ACC112 (cell line): ENCODE measurements around the gene AXIN1.
"Not testable (repeated sequence)": the region's sequence is repeated elsewhere in the genome, so short reads cannot be mapped to it uniquely, and the experiment has no call there.

Source experiments
- H2AFZ ChIP-seq: fragments of 200-600 bp; sonication (generic); one replicate; pipeline ENCODE4 v1.6.0; 2017; ENCODE audit warnings: antibody characterized with exemption, low read length; ENCODE audit not compliant: unreplicated experiment
- H3K27ac ChIP-seq: fragments of 200-600 bp; sonication (generic); 2 replicates; pipeline ENCODE4 v1.5.1; 2014; ENCODE audit warnings: low read depth, mild to moderate bottlenecking, antibody characterized with exemption, low read length, moderate library complexity
- H3K27me3 ChIP-seq: fragments of 200-600 bp; sonication (generic); 2 replicates; pipeline ENCODE4 v1.6.1; 2014; ENCODE audit warnings: mild to moderate bottlenecking, antibody characterized with exemption, low read length, moderate library complexity, mixed read lengths; ENCODE audit not compliant: insufficient read depth
- H3K36me3 ChIP-seq: fragments of 200-600 bp; sonication (generic); 2 replicates; pipeline ENCODE4 v1.6.1; 2016; ENCODE audit warnings: mild to moderate bottlenecking, antibody characterized with exemption, low read length, moderate library complexity, mixed read lengths; ENCODE audit not compliant: insufficient read depth
- H3K4me1 ChIP-seq: fragments of 200-600 bp; sonication (generic); one replicate; pipeline ENCODE4 v1.6.1; 2016; ENCODE audit warnings: low read length, mixed read lengths; ENCODE audit not compliant: insufficient read depth, unreplicated experiment, control insufficient read depth
- H3K4me3 ChIP-seq: fragments of 200-600 bp; sonication (generic); 2 replicates; pipeline ENCODE4 v1.5.1; 2014; ENCODE audit warnings: mild to moderate bottlenecking, low read depth, low read length
- H3K79me2 ChIP-seq: fragments of 200-600 bp; sonication (generic); one replicate; pipeline ENCODE4 v1.6.0; 2016; ENCODE audit warnings: low read length; ENCODE audit not compliant: control insufficient read depth, unreplicated experiment, insufficient read depth

Gene AXIN1

DNA sequence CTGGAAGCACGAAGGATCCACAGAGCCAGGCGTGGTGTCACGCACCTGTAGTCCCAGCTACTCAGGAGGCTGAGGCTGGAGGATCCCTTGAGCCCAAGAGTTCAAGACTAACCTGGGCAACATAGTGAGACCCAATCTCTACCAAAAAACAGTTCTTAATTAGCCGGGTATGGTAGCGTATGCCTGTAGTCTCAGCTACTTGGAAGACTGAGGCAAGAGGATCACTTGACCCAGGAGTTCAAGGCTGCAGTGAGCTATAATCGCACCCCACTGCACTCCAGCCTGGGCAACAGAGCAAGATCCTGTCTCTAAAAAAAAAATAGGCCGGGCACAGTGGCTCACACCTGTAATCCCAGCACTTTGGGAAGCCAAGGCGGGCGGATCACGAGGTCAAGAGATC, 4.0 kb downstream of the AXIN1 start:
- H3K27ac ChIP-seq, H3K4me3 ChIP-seq, H2AFZ ChIP-seq, H3K4me1 ChIP-seq, H3K27me3 ChIP-seq: not testable (repeated sequence)
- Histone ChIP-seq H3K36me3 (peaks cover 14% of the 10 kb centered on the region), H3K79me2 (peaks cover 69% of the 10 kb centered on the region)

DNA sequence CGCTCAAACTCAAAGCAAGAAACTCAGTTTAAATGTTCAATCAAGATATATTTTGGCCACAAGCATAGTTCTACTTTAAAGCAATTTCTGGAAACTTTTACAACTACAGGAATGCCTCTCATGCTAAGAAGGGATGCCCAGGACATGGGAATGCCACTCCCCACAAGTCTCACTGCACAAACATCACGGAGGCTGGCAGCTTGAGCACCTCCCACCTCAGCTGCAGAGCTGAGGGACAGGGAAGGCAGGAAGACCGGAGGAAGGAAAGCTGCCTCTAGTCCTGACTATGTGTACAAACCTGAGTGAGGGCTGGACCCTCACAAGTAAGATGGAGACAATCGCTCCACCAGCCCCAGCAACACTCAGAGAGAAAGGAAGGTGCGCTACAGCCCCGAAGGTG, 5.3 kb downstream of the AXIN1 start:
- H3K36me3 ChIP-seq: peaks cover 20% of the 10 kb centered on the region
- H3K27me3 ChIP-seq: no peaks in the 10 kb centered on the region

DNA sequence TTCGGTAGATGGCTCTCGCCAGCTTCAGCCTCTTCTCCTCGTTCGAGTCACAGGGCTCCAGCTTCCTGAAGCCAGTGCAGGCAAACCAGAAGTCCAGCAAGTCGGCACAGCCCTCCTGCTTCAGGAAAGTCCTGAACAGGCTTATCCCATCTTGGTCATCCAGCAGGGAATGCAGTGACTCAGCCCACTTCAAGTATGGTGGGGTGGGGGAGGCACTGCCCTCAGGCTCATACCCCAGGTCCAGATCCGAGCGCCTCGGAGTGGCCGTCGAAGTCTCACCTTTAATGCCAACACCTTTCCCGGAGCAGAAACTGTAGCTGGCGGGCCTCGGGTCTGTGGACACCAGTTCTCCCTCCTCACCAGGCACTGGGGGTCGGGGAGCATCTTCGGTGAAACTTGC, 5.9 kb downstream of the AXIN1 start:
- H3K4me1 ChIP-seq: peaks cover 7% of the 10 kb centered on the region
- H3K27ac ChIP-seq: no peak overlapping the region
- H3K4me3 ChIP-seq: no peak overlapping the region
- H3K36me3 ChIP-seq: peaks cover 20% of the 10 kb centered on the region
- peaks cover 76% of the 10 kb centered on the region for H3K79me2 ChIP-seq
- no peaks in the 10 kb centered on the region for H3K27me3 ChIP-seq
- no peak overlapping the region for H2AFZ ChIP-seq

More for the DNA sequence above, 5.3 kb downstream of the AXIN1 start:
- Histone ChIP-seq H3K4me3 (no peak overlapping the region), H3K4me1 (peaks cover 7% of the 10 kb centered on the region), H3K79me2 (peaks cover 80% of the 10 kb centered on the region), H3K27ac (no peak overlapping the region), H2AFZ (no peak overlapping the region)

DNA sequence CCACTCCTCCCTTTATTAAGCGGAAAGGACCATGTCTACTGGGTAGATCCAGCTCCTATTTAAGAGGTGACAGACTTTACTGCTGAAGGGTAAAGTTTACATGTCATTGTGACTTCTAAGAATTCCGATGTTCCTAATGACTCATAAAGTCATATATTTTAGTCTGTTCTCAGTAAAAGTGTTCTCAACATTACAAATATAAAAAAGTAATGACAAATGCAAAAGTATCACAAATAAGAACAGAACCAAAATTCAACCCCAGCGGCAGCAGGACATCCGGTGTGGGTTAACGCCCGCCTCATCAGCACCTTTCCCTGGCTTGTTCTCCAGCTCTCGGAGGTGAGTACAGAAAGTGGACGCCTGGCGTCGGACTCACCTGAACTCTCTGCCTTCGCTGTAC, 6.8 kb downstream of the AXIN1 start:
- Histone ChIP-seq H3K27me3 (no peaks in the 10 kb centered on the region), H2AFZ (no peak overlapping the region), H3K36me3 (peaks cover 20% of the 10 kb centered on the region), H3K27ac (no peak overlapping the region), H3K4me1 (peaks cover 2% of the 10 kb centered on the region), H3K4me3 (no peak overlapping the region), H3K79me2 (peaks cover 70% of the 10 kb centered on the region)

DNA sequence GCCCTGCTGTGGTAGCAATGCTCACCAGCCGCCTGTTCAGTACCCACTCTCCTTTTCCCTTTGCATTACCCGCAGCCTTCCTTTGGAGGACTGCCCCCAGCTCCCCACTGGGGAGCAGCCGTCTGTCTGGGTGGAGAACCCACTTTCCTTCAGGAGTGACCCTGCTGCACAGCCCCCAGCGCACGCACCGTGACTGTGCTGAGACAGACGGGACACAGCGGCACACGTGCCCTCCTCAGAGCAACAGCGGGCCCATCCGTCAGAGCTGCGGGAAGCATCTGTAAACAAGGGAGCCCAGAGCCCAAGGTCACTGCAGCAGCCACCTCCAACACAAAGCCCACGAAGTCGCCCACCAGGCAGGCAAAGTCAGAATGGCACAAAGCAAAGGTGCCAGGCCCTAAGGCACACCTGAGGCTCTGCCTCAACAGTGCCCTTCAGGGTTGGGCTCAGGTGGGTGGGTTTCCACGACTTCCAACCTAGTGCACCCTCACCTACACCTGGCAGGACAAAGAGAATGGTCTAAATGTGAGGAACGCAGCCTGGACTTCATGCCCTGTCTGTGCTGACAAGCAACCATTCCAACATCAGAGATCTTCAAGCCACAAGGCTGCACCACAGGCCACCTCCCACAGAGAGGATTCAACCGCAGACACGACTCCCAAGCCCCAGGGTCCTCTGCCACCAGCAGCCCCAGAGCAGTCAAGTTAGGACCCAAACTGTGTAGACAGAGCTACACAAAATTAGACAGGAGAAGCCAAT, 9.9 kb downstream of the AXIN1 start:
- Histone ChIP-seq H3K36me3 (peaks cover 17% of the 10 kb centered on the region), H3K27ac (no peak overlapping the region), H3K79me2 (peaks cover 65% of the 10 kb centered on the region)

DNA sequence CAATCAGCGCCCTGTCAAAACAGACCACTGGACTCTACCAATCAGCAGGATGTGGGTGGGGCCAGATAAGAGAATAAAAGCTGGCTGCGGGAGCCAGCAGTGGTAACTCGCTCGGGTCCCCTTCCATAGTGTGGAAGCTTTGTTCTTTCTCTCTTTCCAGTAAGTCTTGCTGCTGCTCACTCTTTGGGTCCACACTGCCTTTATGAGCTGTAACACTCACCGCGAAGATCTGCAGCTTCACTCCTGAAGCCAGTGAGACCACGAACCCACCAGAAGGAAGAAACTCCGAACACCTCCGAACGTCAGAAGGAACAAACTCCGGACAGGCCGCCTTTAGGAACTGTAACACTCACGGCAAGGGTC, 10.6 kb downstream of the AXIN1 start:
- peaks cover 62% of the 10 kb centered on the region for H3K79me2 ChIP-seq
- not testable (repeated sequence) for H3K4me3 ChIP-seq, H3K4me1 ChIP-seq, H3K27ac ChIP-seq, H2AFZ ChIP-seq, H3K27me3 ChIP-seq
- H3K36me3 ChIP-seq: peaks cover 17% of the 10 kb centered on the region

More for the DNA sequence above, 9.9 kb downstream of the AXIN1 start:
- Histone ChIP-seq H3K4me3 (no peak overlapping the region), H3K4me1 (no peaks in the 10 kb centered on the region), H2AFZ (no peak overlapping the region), H3K27me3 (no peaks in the 10 kb centered on the region)

DNA sequence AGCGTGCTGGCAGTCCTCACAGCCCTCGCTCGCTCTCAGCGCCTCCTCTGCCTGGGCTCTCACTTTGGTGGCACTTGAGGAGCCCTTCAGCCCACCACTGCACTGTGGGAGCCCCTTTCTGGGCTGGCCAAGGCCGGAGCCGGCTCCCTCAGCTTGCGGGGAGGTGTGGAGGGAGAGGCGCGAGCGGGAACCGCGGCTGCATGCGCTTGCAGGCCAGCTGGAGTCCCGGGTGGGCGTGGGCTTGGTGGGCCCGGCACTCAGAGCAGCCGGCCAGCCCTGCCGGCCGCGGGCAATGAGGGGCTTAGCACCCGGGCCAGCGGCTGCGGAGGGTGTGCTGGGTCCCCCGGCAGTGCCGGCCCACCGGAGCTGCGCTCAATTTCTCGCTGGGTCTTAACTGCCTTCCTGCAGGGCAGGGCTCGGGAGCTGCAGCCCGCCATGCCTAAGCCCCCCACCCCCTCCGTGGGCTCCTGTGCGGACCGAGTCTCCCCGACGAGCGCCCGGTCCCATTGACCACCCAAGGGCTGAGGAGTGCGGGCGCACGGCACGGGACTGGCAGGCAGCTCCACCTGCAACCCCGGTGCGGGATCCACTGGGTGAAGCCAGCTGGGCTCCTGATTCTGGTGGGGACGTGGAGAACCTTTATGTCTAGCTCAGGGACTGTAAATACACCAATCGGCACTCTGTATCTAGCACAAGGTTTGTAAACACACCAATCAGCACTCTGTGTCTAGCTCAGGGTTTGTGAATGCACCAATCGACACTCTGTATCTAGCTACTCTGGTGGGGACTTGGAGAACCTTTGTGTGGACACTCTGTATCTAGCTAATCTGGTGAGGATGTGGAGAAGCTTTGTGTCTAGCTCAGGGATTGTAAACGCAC, 11.2 kb downstream of the AXIN1 start:
- H3K79me2 ChIP-seq: peaks cover 60% of the 10 kb centered on the region
- not testable (repeated sequence) for H3K4me1 ChIP-seq, H3K27ac ChIP-seq, H2AFZ ChIP-seq, H3K27me3 ChIP-seq, H3K4me3 ChIP-seq
- H3K36me3 ChIP-seq: peaks cover 13% of the 10 kb centered on the region

DNA sequence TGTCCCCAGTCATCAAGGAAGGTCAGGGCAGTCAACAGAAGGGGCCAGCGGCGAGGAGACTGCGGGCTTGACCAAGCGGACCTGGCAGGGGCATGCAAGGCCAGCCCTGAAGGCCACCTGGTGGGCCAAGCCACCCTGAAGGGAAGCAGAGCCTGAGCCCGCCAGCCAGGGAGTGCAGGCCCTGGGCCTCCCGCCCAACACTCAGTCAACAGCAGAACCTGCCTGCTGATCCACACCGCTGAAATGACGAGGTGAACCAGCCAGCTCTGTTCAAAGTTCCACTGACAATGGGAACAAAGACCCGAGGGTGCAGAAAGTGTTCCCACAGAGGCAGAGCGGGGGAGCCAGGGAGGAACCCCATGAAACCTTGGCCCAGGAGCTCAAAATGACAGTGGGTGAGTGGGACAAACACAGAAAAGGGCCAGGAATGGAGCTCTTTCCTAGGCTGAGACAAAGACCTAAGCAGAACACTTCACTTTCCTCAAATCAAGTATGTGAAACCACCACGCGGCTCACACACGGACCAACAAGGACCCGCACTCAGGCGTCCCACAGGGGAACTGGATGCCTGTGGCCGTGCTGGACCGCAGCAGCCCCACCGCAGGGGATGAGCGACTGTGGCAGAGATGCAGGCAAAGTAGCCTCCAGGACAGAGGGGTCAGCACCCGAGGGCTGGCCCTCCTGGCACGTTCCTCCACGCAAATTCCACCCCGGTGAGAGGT, 12.0 kb downstream of the AXIN1 start:
- H3K79me2 ChIP-seq: peaks cover 59% of the 10 kb centered on the region
- H3K27ac ChIP-seq: no peak overlapping the region
- H3K27me3 ChIP-seq: no peaks in the 10 kb centered on the region
- H3K36me3 ChIP-seq: peaks cover 6% of the 10 kb centered on the region; the same call in 1 of the 2 replicates
- H3K4me3 ChIP-seq: no peak overlapping the region
- H3K4me1 ChIP-seq: no peaks in the 10 kb centered on the region
- H2AFZ ChIP-seq: no peak overlapping the region

DNA sequence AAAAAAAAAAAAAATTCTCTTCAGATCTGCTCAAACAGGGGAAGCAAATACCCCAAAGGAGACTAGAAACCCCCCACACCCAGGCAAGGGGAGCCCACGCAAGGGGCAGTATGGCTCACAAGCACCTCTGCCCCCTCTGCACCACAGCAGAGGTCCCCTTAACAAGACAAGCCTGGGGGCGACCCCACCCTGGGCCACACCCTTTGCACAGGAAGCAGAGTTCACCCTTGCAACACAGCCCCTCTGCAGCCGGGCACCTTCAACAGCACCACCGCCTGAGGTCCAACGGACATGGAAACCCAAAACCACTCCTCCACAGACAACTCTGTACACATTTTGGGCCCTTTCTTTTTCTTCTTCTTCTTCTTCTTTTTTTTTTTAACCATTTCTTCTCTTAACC, 12.8 kb downstream of the AXIN1 start:
- H3K4me3 ChIP-seq: no peak overlapping the region
- H3K27ac ChIP-seq: no peak overlapping the region
- no peaks in the 10 kb centered on the region for H3K27me3 ChIP-seq
- H2AFZ ChIP-seq: no peak overlapping the region
- no peaks in the 10 kb centered on the region for H3K4me1 ChIP-seq
- peaks cover 6% of the 10 kb centered on the region; the same call in 1 of the 2 replicates for H3K36me3 ChIP-seq
- H3K79me2 ChIP-seq: peaks cover 61% of the 10 kb centered on the region

DNA sequence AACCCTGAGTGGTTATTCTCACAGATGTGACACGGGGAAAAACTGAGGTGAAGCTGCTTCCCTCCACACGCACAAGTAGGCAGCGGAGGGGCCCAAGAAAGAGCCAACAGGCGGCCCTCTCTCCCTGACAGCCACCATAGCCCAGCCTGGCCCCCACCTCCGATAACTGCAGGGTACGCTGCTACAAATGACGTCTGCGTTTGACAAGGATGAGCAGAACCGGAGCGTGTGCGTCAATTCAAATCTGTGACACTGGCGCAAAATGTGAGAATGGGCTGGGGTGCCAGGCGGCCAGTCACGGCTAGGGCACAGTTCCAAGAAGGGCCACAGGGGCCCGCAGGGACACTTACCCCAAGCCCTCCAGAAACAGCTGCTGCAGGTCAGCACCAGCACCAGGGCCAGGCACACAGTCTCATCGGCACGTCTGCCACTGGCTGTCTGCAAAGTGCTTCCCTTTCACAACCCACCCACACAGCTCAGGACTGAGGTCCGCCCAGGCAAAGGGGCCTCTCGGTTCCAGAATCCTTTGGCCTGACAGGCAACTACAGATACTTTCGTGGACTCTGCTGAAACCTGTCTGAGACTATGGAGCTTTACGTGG, 14.4 kb downstream of the AXIN1 start:
- H2AFZ ChIP-seq: no peak overlapping the region
- H3K27ac ChIP-seq: no peak overlapping the region
- peaks cover 64% of the 10 kb centered on the region for H3K79me2 ChIP-seq
- no peak overlapping the region for H3K4me3 ChIP-seq
- H3K27me3 ChIP-seq: no peaks in the 10 kb centered on the region
- H3K36me3 ChIP-seq: peaks cover 6% of the 10 kb centered on the region; the same call in 1 of the 2 replicates
- H3K4me1 ChIP-seq: no peaks in the 10 kb centered on the region
